GM21619 (cell line): ENCODE results near the gene RIMBP2.

Experiments
- ATAC-seq: cut with Tn5 transposase; IDR thresholded peaks from one replicate; pipeline ENCODE4 v1.9.1; 2021; ENCODE audit not compliant: unreplicated experiment

The RIMBP2 gene

DNA sequence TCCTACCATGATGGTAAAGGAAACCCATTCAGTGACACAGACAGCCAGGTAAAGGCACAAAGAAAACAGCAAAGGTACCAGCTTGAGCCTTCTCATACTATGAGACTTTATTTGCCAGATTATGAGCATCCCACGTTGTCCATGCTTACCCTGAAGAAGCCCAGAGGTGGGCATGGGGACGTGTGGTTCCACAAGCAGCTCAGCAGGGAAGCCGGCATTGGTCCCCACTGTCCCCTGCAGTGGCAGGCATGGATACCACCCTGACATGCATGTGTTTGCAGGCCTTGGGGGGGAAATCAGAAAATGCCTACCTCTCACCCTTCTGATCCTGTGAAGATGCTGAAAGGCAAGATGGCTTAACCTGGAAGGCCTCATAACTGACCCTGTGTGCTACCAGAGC lies 195.3 kb downstream of the RIMBP2 start:
- ATAC-seq, result no peak

DNA sequence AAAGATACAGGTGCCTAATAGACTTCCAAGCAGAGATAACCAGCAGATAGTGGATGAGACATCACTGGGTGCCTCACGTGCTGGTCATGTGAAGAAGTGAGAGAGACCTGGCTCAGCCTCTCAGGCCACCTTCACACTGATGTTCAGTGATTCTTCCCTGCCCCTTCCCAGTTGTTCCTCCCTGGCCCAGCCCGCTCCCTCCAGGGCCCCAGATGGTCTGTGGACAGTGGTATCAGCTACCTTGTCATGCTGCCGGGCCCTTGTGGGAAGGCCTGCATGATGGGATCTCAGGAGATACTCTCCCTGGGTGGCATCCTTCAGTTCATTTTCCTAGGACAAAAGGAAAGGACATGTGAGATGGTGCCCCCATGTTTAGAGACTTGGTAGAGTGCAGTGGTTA lies 198.5 kb downstream of the RIMBP2 start:
- no peak for ATAC-seq

DNA sequence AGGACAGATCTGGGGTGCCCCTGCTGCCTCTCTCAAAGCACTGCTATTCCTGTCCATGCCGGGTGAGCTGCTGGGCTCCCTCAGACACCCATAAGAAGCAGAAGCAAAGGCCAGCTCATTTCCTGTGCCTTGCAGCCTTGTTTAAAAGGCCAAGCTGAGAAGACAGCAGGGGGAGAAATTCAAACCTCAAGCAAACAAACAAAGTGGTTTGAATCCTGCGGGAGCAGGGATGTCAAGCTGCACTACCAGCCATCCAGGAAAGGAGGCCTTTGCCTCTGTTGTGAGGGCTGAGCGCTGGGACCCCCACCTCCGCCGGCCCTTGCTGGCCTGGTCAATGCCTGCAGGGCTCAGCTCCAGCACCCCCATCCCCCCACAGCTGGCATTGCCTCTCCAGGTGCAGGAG lies 201.9 kb downstream of the RIMBP2 start:
- ATAC-seq, result no peak

DNA sequence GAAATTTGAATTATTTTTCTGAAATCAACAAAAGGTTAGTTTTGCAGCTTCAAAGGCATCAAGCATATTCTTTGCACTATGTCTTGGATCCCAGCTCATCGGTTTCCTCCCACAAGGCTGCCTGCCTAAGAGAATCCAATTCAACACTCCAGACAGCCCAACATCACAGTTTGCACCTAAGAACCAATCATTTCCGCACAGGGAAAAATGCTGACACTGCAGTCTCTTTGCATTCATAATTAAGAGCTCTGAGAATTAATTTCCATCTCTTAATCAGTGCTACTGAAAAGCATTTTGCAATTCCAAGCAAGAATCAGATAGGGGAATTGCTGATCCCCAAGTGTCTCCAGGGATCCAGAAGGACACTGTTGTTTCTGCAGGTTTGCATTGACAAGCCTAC lies 202.5 kb downstream of the RIMBP2 start:
- ATAC-seq, result no peak

GRCh38 chr12:130511285-130511684 lies 204.8 kb downstream of the RIMBP2 start:
- no peak for ATAC-seq

- no peak for ATAC-seq
These were observed 206.6 kb downstream of the RIMBP2 start for GRCh38 chr12:130509454-130509853.

GRCh38 chr12:130508847-130509246 lies 207.3 kb downstream of the RIMBP2 start:
- no peak for ATAC-seq

DNA sequence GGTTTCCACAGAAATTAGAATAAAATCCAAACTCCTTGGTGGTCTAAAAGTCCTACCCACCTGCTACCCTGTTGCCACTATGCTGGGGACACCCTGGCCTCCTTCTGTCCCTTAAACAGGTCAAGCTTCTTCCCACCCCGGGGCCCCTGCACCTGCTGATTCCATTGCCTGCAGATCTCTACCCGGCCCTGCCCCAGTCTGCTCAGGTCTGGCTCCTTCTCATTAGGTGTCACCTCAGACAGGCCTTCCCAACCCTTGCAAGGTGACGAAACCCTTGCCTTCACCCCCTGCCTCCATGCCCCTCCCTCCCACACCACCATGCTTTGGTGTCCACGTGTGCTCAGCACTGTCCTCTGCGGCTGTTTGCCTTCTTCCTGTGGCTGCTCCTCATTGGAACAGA lies 207.8 kb downstream of the RIMBP2 start:
- ATAC-seq, result no peak

DNA sequence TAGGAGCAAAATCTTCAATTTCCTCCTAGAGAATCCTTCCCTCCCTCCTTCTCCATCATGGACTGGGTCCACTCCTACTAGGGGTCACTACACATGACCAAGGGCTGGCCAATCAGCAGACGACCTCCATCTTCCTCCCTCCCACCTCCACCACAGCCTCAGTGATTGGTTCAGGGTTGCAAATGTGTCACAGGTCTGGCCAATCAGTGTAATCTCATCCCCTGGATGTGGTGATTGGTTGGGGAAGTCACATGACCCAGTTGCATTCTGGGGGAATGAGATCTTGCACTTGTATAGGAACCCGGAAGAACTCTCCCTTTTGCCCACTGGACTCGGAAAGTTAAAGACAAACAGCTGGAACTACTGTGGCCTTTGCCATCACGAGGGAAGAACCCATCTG lies 209.3 kb downstream of the RIMBP2 start:
- ATAC-seq, result no peak

DNA sequence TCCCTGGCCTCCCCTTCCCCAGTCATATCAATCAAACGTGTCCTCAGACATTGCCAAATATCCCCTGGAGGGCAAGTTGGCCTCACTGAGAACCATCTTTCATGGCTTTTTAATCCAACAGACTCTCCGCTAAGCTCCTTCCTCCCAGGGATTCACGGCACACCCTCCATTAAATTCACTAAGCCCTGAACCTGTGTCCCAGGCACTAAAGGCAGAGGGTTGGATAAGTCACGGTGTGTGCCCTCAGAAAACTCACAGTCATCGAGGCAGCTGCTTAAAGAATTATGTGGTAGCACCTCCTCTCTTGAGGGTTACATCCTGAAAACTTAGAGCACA lies 211.3 kb downstream of the RIMBP2 start:
- ATAC-seq, result no peak

DNA sequence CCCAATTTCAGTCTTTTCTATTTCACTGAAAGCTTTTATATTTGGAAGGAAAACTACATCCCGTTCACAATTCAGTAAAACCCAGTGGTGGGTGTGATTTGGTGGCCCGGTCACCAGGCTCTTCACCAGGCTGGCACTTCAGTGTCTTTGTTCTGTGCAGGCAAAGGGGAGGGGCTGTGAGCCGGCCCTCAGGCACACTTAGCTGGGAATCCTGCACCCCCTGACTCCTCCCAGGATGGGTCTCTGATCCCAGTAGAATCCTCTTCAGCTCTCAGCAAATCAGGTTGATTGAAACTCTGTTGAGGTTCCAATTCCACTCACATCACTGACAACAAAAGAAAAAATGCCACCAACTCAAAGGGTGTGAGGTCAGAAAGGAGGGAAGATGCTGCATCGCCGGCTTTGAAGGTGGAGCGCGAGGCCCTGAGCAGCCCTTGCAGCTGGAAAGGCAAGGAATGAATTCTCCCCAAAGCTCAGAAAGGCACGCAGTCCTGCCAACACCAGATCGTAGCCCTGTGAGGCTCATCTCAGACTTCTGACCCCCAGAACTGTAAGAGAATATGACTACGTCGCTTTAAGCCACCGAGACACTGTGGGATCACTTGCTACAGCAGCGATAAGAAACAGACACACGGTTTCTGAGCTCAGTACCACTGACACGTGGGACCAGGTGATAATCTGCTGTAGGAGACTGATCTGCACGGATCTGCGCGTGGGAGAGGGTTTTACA lies 211.8 kb downstream of the RIMBP2 start:
- ATAC-seq, result no peak

DNA sequence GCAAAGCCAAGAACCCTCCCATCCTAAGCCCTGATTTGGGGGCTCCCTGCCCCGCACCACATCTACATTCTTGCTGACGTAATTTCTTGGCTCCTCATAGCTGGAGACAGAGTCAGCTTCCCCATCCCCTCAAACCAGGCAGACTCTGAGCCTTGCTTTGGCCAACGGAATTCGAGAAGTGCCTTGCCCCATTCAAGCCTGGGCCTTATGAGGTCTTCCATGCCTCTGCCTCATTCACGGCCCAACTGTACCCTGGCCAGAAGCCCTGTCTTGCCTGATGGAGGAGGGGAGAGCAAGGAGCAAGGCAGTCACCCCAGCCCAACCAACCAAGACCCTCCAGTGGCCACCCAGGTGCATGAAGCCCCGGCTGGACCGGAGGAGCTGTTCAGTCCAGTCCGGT lies 214.3 kb downstream of the RIMBP2 start:
- ATAC-seq, result no peak

GRCh38 chr12:130500835-130501330 lies 215.2 kb downstream of the RIMBP2 start:
- ATAC-seq, result no peak

- ATAC-seq, result no peak
These were observed 216.6 kb downstream of the RIMBP2 start for GRCh38 chr12:130499474-130499873.

DNA sequence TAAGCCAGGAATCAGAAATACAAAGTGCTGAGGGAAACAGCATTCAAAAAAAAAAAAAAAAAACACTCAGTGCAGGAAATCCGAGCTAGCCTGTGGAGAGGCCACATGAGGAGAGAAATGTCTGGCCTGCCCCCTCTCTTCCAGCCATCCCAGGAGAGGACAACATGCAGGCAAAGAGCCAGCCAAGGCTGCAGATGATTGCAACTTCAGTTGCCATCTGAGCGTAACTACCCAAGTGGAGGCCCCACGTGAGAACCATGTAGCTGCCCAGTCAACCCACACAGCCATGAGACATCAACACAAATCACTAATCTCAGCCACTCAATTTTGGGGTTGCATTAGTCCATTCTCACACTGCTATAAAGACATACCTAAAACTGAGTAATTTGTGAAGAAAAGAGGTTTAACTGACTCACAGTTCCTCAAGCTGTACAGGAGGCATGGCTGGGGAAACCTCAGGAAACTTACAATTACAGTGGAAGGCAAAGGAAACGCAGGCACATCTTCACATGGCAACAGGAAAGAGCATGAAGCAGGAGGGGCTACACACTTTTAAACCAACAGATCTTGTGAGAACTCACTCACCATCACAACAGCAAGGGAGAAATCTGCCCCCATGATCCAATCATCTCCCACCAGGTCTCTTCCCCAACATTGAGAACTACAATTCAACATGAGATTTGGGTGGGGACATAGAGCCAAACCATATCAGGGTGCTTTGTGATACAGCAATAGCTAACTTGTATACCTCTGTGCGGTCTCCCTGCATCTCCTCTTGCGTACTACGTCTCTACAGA lies 217.3 kb downstream of the RIMBP2 start:
- no peak for ATAC-seq

- no peak for ATAC-seq
These were observed 218.1 kb downstream of the RIMBP2 start for GRCh38 chr12:130497991-130498390.

GRCh38 chr12:130497321-130497720 lies 218.8 kb downstream of the RIMBP2 start:
- no peak for ATAC-seq

DNA sequence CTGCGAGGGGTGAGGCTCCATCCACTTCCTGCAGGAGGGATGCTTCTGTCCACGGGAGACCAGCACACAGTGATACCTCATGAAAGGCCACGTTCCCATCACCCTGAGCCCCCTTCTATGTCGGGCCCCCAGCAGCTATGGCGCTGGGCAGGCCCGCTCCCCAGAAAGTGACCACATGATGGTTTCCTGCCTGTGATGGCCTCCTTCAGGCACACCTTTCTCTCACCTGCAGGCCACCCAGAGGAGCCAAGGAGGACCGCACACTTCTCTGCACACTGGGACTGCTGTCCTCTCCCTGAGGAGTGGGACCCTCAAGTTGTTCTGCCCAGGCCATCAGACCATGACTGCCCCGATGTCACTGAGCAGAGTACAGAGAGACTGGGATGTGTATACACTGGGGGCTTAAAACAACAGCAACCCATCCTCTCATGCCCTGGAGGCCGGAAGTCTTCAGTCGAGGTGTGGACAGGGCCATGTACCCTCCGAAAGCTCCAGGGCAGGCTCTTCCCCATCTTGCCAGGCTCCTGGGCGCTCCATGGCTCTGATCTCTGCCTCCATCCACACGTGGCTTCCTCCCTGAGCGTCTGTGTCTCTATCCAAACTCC lies 219.5 kb downstream of the RIMBP2 start:
- no peak for ATAC-seq

DNA sequence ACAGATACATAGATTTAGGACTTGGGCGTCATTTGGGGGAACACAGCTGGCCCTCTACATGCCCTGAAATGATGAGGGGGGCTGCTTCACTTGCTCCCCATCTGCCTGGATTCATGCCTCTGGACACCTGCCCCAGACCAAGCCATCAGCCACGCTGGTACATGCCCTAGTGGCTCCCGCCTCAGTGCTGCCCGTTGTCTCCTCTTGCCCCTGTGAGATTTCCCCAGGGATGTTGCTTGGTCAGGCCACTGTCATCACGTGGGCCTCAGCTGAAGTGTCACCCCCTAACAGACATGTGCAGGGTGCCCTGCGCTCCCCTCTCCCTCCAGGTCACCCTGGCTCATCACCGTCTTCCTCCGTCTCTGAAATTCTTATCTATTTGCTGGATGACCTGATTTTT lies 220.9 kb downstream of the RIMBP2 start:
- no peak for ATAC-seq

DNA sequence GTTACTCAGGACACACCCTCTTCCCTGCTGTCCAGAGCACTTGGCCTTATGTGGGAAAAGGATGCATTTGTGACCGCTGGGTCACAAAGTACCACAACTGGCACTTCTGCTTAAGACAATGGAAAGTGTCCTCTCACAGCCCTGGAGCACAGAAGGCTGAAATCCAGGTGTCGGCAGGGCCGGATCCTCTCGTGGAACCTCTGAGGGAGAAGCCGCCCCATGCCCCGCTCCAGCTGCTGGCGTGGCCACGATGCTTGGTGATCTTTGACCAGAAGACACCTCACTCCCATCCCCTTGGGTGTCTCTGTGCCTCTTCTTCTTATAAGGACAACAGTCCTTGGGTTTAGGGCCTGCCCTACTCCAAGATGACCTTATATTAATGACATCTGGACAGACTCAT lies 221.4 kb downstream of the RIMBP2 start:
- no peak for ATAC-seq

GRCh38 chr12:130493951-130494350 lies 222.1 kb downstream of the RIMBP2 start:
- no peak for ATAC-seq
